ENCODE measurements around the gene AIG1.
"Not testable (repeated sequence)": the region's sequence is repeated elsewhere in the genome, so short reads cannot be mapped to it uniquely, and the experiment has no call there.

The AIG1 gene

GRCh38 chr6:143127941-143128680 lies 67.4 kb downstream of the AIG1 start:
- DNase-seq (ENCODE audit: low spot score): no peak

- DNase-seq (ENCODE audit: low spot score): no peak
Observed at GRCh38 chr6:143128681-143129015, 68.0 kb downstream of the AIG1 start.

- no peak for DNase-seq (ENCODE audit: low spot score)
Observed at GRCh38 chr6:143130928-143131327, 70.2 kb downstream of the AIG1 start.

GRCh38 chr6:143135325-143135724 lies 74.6 kb downstream of the AIG1 start:
- no peak for DNase-seq (ENCODE audit: low spot score)

- no peak for DNase-seq (ENCODE audit: low spot score)
Observed at GRCh38 chr6:143135797-143136561, 75.3 kb downstream of the AIG1 start.

- DNase-seq (ENCODE audit: low spot score): no peak
Observed at GRCh38 chr6:143136647-143137046, 76.0 kb downstream of the AIG1 start.

GRCh38 chr6:143139239-143139784 lies 78.6 kb downstream of the AIG1 start:
- no peak for DNase-seq (ENCODE audit: low spot score)

- not testable (repeated sequence) for DNase-seq (ENCODE audit: low spot score)
Observed at GRCh38 chr6:143139884-143140283, 79.2 kb downstream of the AIG1 start.

GRCh38 chr6:143140767-143141166 lies 80.1 kb downstream of the AIG1 start:
- no peak for DNase-seq (ENCODE audit: low spot score)

- no peak for DNase-seq (ENCODE audit: low spot score)
Observed at GRCh38 chr6:143141442-143141841, 80.8 kb downstream of the AIG1 start.

GRCh38 chr6:143146186-143146851 lies 85.6 kb downstream of the AIG1 start:
- no peak for DNase-seq (ENCODE audit: low spot score)

GRCh38 chr6:143149771-143150170 lies 89.1 kb downstream of the AIG1 start:
- no peak for DNase-seq (ENCODE audit: low spot score)

GRCh38 chr6:143150281-143150680 lies 89.6 kb downstream of the AIG1 start:
- DNase-seq (ENCODE audit: low spot score): no peak

- no peak for DNase-seq (ENCODE audit: low spot score)
Observed at GRCh38 chr6:143151381-143151780, 90.7 kb downstream of the AIG1 start.

GRCh38 chr6:143155681-143156080 lies 95.0 kb downstream of the AIG1 start:
- DNase-seq (ENCODE audit: low spot score): no peak

- DNase-seq (ENCODE audit: low spot score): no peak
Observed at GRCh38 chr6:143157131-143157530, 96.4 kb downstream of the AIG1 start.

GRCh38 chr6:143158113-143158581 lies 97.5 kb downstream of the AIG1 start:
- DNase-seq (ENCODE audit: low spot score): no peak

GRCh38 chr6:143159001-143159400 lies 98.3 kb downstream of the AIG1 start:
- DNase-seq (ENCODE audit: low spot score): no peak

- no peak for DNase-seq (ENCODE audit: low spot score)
Observed at GRCh38 chr6:143160015-143160414, 99.3 kb downstream of the AIG1 start.

GRCh38 chr6:143160439-143161220 lies 99.9 kb downstream of the AIG1 start:
- no peak for DNase-seq (ENCODE audit: low spot score)

GRCh38 chr6:143163621-143164020 lies 102.9 kb downstream of the AIG1 start:
- no peak for DNase-seq (ENCODE audit: low spot score)

- DNase-seq (ENCODE audit: low spot score): no peak
Observed at GRCh38 chr6:143164565-143165105, 103.9 kb downstream of the AIG1 start.
